Kidney epithelial cell (primary cell): ENCODE results near the gene ZNF182. TPM values are rescaled to one million over a fixed set of nuclear protein-coding genes. Genes with fewer than 3 reads are reported as not detected.
"Not testable (repeated sequence)": the region's sequence is repeated elsewhere in the genome, so short reads cannot be mapped to it uniquely, and the experiment has no call there.

Source experiments
- DNase-seq: peaks from one replicate; pipeline ENCODE4 v3.0.0-alpha.2; 2010; ENCODE audit warnings: low read depth
- H3K27me3 ChIP-seq: 2 replicates; pipeline ENCODE4 v1.6.0; 2011; ENCODE audit warnings: low read length; ENCODE audit not compliant: control insufficient read depth, insufficient read depth
- H3K36me3 ChIP-seq: 2 replicates; pipeline ENCODE4 v1.5.1; 2011; ENCODE audit warnings: low read length; ENCODE audit not compliant: control insufficient read depth, insufficient read depth
- H3K4me3 ChIP-seq: 2 replicates; pipeline ENCODE4 v1.5.1; 2011; ENCODE audit warnings: low read depth, mild to moderate bottlenecking, control low read depth, low read length
- CTCF ChIP-seq: IDR thresholded peaks from 2 replicates; pipeline ENCODE4 v1.5.1; 2011; ENCODE audit warnings: mild to moderate bottlenecking, moderate library complexity, low read length, control low read depth, inconsistent platforms; ENCODE audit not compliant: insufficient read depth, poor library complexity, severe bottlenecking
- total RNA-seq: library from RNA; depleted of rRNA; stranded (reverse); fragments of >200 nt; gene quantifications from 2 replicates; pipeline ENCODE4 v1.2.3, GENCODE V29; 2015

ZNF182 gene
- total RNA-seq, 1 donor from 2014 or later, result 3.3 TPM

DNA sequence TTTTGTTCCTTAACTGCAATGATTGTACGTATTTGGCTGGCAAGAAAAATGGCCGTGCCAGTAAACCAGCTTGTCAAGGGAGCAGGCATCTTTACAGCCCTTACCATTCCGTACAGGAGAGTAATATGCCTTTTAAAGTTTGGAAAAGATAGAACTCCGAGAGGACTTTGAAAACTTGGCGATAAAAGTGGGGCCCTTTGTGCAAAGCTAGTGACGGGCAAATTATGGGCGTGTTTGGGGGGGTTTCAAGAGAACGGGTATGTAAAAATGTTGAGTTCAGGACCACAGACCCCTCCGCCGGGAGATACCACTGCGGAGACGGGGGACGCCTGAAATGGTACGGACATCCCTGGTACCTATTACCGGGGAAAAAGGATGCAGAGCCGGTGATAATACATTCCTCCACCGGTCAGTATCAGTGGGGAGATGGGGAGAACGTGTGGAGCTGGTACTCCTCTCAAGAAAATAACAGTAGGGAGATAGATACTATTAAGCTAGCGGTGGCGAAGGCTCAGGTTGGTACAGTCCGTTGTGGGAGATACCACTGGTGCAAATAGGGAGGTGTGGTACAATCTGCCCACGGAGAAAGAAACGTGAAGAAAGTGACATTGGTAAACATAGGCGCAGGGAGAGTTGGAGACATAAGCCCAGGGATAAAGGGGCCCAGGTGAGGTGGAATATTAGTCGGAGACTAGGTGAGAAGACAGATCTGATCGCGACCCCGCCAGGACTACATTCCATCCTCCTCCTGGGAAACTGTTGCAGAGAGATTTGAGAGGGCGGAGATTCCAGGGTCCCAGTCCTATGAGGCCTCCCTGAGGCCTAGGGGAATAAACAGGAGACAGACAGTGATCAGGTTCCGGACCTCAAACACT, 17.5 kb upstream of the ZNF182 start:
- no peak for TF ChIP-seq CTCF
- DNase-seq, result no peak
- H3K4me3 ChIP-seq, result peak overlapping the region; percentile 64
- no peaks in the 10 kb centered on the region for H3K36me3 ChIP-seq
- no peaks in the 10 kb centered on the region for H3K27me3 ChIP-seq

DNA sequence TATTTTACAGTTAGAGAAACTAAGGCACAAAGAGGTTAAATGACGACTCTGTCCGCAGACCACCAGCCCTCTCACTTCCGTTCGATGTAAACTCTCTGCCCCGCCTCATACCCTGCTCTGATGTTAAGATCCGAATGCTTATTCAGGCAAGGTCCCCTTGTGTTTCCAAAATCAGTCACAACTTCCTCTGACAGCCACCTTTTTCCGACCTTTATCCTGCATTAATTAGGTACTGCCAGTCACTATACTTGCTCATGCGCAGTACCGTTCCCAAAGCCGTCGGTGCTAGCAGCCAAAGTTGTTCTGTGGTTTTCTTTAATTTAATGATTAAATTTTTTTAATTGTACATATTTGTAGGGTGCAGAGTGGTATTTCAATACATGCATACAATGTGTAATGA, 16.7 kb upstream of the ZNF182 start:
- not testable (repeated sequence) for H3K36me3 ChIP-seq, DNase-seq, H3K27me3 ChIP-seq, H3K4me3 ChIP-seq

DNA sequence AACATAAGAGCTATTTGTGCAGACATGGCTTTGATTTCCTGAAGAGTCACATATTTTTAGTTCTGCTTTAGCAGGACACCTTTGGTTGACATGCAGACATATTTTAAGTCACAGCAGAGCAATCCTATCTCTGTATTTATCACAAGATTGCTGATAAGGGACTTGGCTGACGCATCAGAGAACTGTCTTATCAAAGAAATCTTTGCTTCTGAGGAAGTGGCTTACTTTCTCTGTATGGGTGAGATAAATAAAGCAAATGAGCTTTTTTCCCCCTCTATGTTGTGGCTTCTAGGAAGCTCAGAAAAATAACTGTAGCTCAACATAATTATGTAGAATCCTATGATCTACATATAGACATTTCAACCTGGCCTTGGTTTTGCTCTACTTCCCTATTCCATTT, 16.1 kb upstream of the ZNF182 start:
- H3K36me3 ChIP-seq, H3K4me3 ChIP-seq, DNase-seq: not testable (repeated sequence)

GRCh38 chrX:48016583-48017310, 13.0 kb upstream of the ZNF182 start:
- H3K4me3 ChIP-seq, H3K27me3 ChIP-seq, H3K36me3 ChIP-seq, DNase-seq: not testable (repeated sequence)

More for the DNA sequence above, 16.1 kb upstream of the ZNF182 start:
- H3K27me3 ChIP-seq, result not testable (repeated sequence)

GRCh38 chrX:48009445-48009960, 5.7 kb upstream of the ZNF182 start:
- H3K27me3 ChIP-seq, H3K4me3 ChIP-seq, DNase-seq, H3K36me3 ChIP-seq: not testable (repeated sequence)

DNA sequence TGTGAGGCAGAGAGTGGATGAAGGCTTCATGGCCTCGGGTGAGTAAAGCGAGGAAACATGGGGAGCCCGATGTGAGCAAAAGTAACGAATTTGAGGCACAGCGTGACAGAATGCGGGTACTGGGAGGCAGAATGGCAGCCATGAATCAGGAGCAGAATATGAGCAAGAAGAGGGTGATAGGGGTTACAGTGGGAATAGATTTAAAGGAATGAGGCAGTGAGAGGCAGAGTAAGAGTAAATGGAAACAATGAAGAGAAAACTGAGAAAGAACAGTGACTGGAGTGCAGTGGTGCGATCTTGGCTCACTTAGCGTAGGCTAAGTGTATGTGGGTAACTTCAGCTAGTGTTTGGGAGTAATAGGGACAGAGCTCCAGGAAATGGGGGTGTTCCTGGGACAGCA, 2.9 kb upstream of the ZNF182 start, which contains the start of gene SPACA5:
SPACA5 (plus strand) TSS at position 301 of the 400 bp plus-strand sequence. CDS start 815 bp downstream, outside the sequence.
- DNase-seq, H3K27me3 ChIP-seq, H3K36me3 ChIP-seq, H3K4me3 ChIP-seq: not testable (repeated sequence)

DNA sequence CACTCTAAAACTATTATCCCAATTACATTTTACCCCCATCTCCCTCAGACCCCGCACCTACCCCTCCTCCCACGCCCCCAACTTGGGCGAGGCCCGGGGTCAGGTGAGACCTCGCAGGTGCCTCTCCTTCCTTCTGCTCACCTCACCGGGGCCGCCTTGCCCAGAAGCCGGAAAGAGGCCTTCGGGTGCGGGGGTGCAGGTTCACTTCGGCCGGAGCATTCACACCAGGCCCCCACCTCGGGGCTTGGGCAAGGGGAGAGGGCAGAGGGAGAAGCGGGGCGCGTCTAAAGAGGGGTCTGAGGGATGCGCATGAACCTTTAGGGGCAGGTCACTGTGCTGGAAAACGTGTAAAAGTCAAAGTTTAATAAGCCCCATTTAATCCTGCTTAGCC, 427 bp downstream of the ZNF182 start:
- DNase-seq, result no peak
- no peaks in the 10 kb centered on the region for H3K36me3 ChIP-seq
- no peaks in the 10 kb centered on the region for H3K27me3 ChIP-seq
- H3K4me3 ChIP-seq, result peak overlapping the region; percentile 78
- TF ChIP-seq CTCF, result no peak

DNA sequence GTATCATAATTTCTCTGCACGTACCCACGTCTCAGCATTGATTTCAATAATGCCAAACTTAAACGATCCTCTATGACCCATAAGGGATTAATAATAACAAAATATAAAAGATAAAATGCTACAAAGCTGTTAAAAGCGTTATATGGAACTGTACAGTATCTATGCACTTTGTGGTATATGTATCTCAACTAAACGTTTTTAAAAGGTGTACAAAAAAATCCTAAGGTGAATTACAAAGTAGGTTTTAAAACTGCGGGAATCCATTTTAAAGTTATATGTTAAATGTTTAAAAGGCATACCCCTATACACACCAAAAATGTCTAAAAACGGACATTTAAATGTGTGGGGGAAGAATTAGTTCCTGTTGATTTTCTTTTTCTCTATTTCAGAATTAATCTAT, 860 bp downstream of the ZNF182 start:
- DNase-seq, result no peak
- H3K36me3 ChIP-seq, result no peaks in the 10 kb centered on the region
- H3K27me3 ChIP-seq, result no peaks in the 10 kb centered on the region
- peak overlapping the region; percentile 78 for H3K4me3 ChIP-seq
- no peak for TF ChIP-seq CTCF
